ENCODE data around the gene DEPDC4.
"Not testable (repeated sequence)": the region's sequence is repeated elsewhere in the genome, so short reads cannot be mapped to it uniquely, and the experiment has no call there.

DEPDC4 gene

DNA sequence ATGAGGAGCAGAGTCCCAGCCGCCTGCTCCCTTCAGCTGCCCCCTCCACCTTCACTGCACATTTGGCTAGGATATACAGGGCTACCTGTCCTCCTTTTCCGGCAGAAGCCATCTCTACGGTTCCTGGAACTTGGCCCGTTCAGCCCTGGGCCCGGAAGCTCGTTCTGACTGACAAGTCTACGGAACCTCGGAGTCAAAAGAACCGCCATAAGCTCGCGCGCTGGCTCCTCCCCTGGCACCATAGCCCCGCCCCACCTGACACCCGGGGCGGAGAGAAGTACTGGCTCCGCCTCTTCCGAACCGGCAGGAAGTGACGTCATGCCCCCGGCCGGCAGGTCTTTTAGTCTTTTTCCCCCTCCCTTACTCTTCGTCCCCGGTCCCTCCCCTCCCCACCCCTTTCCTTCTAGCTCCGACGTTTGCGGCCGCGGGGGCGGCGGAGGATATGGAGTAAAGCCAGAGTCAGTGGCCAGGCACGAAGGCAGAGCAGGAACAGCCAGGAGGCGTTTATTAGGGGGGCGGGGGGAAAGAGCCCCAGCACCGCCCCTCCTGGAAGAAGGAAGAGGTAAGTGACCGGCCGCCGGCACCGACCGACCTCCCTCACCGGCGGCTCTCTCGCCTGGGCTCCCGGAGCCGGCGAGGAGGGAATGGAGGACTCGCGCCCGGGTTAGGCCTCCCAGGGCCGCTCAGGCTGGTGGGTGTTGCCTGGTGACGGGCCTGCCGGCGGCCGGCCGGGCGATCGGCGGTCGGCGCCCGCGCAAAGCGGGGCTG is at the start of gene DEPDC4, which contains the start of gene SCYL2:
Gene DEPDC4, minus strand, starts transcription at position 245 of the 768 bp plus-strand sequence. Its CDS starts 3 bp downstream, at position 242.
Gene SCYL2, plus strand, starts transcription at position 343 of the 768 bp plus-strand sequence. CDS start 15,794 bp downstream, outside the sequence.
- peak; percentile 84 for DNase-seq

DNA sequence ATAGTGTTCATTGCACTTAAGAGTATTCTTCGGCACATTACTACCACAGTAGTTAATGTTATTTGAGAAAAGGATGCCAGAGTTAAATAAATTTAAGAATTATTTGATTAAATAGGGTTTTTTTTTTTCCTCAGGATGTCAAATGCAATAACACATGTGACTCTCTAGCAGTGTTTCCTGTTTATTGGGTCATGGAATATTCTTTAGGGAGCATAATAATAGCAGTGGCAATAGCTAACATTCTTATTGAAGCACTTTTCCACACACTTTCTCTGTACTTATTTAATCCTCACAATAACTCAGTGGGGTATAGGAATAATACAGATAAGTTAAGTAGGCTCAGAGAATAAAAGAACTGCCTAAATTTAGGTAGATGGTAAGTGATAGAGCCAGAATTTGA is 44.4 kb upstream of the DEPDC4 start:
- no peak for DNase-seq

DNA sequence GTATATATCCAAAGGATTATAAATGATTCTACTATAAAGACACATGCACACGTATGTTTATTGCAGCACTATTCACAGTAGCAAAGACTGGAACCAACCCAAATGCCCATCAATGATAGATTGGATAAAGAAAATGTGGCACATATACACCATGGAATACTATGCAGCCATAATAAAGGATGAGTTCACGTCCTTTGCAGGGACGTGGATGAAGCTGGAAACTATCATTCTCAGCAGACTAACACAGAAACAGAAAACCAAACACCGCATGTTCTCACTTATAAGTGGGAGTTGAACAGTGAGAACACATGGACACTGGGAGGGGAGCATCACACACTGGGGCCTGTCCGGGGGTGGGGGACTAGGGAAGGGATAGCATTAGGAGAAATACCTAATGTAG is 41.3 kb upstream of the DEPDC4 start:
- DNase-seq = not testable (repeated sequence)

DNA sequence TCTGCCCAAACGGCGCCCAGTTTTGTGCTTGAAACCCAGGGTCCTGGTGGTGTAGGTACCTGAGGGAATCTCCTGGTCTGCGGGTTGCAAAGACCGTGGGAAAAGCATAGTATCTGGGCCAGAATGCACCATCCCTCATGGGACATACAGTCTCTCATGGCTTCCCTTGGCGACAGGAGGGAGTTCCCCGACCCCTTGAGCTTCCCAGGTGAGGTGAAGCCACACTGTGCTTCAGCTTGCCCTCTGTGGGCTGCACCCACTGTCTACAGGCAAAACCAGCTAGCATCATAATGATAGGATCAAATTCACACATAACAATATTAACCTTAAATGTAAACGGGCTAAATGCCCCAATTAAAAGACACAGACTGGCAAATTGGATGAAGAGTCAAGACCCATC is 37.5 kb upstream of the DEPDC4 start:
- DNase-seq = not testable (repeated sequence)

DNA sequence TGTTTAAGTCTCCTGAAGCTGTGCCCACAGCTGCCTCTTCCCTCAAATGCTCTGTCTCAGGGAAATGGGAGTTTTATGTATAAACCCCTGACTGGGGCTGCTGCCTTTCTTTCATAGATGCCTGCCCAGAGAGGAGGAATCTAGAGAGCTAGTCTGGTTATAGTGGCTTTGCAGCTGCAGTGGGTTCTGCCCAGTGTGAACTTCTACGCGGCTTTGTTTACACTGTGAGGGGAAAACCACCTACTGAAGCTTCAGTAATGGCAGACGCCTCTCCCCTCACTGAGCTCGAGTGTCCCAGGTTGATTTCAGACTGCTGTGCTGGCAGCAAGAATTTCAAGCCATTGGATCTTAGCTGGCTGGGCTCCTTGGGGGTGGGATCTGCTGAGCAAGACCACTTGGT is 37.0 kb upstream of the DEPDC4 start:
- DNase-seq = no peak

DNA sequence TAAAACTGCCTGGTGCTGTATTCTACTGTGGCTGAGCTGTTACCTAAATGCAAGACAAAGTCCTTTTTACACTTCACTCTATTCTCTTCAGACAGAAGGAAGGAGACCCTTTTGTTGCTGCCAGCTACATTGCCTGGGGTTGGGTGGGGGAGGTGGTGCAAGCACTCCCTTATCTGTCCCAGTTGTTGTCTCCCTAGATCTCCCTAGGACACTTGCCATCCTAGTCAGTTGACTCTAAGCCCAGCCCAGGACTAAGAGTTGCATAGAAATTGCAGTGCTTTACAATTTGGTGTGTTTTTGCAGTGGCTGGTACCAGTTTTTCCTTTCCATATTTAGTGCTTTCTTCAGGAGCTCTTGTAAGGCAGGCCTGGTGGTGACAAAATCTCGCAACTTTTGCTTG is 35.2 kb upstream of the DEPDC4 start:
- DNase-seq = no peak

DNA sequence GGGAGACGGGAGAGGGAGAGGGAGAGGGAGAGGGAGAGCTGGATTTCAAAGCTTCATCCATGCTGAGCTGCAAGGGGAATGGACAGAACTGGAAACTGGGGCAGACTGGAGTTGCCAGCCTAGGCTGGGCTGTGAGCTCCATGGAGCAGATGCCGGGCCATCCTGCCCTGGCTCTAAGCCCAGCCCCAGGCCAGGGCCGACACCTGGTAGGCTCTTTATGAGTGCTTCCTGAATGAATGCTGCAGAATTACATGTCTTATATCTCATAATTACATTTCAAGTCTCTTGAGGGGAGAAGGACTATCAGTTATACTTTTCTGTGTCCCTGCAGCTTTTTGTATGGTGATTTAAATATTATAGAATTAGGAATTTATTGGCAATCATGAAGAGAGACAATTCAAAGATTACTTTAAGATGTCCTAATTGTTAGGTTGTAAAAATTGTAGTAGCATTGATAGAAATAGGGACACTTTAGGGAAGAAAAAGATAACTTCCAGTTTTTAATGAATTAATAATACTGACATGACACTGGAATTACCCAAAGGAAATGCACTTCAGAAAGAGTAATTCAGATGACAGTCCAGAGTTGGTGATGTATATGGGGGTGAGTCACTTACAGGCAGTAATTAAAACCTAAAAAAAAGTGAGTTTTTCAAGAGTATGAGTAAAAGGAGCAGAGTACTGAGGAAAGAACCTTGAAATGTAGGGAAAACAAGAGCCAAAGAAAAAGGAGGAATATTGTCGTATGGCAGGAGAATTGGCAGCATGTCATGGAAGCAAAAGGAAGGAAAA is 29.1 kb upstream of the DEPDC4 start:
- no peak for DNase-seq

DNA sequence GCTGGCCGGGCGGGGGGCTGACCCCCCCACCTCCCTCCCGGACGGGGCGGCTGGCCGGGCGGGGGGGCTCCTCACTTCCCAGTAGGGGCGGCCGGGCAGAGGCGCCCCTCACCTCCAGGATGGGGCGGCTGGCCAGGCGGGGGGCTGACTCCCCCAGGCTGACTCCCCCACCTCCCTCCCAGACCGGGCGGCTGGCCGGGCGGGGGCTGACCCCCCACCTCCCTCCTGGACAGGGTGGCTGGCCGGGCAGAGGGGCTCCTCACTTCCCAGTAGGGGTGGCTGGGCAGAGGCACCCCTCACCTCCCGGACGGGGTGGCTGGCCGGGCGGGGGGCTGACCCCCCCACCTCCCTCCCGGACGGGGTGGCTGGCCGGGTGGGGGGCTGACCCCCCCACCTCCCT is 27.5 kb upstream of the DEPDC4 start:
- not testable (repeated sequence) for DNase-seq

DNA sequence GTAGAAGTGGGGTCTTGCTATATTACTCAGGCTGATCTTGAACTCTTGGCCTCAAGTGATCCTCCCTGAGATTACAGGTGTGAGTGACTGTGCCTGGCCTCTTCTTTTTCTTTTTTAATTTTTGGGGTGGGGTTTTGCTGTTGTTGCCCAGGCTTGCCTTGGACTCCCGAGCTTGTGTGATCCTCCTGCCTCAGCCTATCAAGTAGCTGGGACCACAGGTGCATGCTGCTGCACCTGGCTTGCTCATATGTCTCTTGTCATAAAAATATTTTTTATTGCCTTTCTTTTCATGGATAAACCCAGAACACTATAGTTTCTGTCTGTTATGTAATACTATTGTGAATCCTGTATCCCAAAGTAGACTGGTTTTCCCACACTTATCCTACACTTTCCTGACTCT is 26.1 kb upstream of the DEPDC4 start:
- no peak for DNase-seq

DNA sequence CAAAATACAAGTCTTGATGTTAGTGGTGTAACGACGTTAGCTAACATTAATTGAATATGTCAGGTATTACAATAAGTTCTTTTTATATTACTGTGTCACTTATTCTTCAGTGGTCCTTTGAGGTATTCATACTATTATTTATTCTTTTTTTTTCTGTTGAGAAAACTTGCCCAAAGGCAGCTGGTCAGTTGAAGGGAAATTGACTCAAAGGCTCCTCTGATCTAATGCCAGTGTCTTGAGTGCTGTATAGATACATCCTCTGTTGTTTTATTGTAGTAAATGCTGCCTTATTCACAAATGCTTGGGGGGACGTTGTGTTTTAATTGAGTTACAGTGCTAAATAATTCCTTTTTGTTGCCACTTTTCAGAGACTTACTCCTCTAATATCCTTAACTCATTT is 23.1 kb upstream of the DEPDC4 start:
- no peak for DNase-seq

DNA sequence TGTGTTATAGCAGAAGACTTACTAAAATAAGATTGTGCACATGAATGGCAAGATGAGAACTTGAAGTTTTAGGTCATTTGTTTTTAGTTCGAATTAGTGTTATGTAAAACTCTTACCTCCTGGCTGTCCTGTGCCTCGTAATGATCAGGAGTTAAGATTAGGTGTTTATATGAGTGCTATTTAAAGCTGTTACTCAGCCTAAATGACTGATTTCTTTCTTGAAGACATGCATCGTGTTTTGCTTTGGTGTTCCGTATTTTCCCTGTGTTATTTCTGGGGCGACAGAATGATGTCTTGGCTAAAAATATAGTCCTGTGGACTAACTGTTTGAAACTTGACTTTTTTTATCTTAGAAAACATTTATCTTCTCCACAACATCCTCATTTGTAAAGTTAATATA is 22.2 kb upstream of the DEPDC4 start:
- DNase-seq = no peak

DNA sequence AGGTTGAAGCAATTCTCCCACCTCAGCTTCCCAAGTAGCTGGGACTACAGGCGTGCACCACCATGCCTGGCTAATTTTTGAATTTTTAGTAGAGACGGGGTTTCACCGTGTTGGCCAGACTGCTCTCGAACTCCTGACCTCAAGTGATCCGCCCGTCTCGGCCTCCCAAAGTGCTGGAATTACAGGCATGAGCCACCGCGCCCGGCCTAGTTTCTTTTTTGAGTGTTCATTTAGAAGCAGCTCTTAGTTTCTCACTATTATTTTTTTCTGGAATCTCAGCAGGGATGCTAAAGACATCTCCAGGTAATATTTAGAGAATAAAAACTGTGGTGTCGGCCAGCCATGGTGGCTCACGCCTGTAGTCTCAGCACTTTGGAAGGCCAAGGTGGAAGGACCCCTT is 17.7 kb upstream of the DEPDC4 start:
- DNase-seq = not testable (repeated sequence)

DNA sequence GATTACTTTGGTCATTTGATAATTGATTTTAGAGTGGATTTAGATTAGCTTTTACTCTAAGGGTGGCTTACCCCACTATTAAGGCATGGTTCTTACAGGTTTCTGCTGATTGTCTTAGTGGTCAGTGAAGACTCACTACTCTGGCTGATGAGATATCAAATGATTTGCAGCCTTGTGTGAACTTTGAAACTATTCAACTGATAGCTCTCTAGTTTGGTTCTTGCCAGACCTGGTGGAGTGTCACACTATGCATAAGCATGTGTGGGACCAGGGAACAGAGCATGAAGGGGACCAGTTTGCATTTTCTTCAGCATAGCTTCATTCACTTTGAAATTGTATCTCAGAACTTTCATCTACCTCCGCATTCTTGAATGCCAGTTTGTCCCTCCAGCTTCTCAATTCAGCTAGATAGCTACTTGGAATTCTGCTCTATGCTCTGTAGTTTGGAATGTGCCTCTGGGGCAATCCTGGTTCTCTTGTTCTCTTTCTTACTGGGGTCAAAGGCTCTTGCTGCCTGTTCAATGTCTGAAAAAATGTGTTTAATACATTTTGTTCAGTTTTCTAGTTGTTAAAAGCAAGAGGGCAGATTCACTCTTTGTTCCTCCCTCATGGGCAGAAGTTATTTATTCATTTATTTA is 12.8 kb upstream of the DEPDC4 start:
- no peak for DNase-seq

DNA sequence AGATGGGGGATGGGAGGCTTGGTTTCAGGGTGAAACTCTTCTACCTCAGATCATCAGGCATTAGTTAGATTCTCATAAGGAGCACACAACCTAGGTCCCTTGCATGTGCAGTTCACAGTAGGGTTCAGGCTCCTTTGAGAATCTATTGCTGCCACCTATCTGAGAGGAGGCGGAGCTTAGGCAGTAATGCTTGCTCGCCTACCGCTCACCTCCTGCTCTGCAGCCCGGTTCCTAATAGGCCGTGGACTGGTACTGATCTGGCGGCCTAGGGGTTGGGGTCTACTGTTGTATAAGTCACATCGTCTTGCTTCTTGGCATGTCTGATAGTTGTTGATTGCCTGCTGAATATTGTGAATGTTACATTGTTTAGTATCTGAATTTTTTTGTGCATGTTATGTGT is 12.3 kb upstream of the DEPDC4 start:
- no peak for DNase-seq

DNA sequence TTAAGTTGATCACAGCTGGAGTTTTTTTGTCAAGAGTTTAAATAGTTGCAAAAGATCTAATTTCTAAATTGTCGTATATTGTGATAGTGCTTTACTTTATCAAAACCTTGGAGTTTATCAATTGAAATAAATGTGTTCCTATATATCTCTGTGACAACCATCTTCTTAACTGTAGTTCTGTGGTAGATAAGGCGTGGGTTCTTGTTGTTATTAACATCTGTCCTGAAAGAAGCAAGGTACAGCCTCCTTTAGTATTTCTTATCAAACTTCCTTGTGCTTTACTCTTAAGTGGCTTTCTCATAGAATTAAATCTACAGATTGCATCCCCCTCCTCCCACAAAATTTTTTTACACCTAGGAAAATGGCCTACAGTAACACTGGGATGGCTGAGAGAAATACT is 7.4 kb upstream of the DEPDC4 start:
- no peak for DNase-seq

DNA sequence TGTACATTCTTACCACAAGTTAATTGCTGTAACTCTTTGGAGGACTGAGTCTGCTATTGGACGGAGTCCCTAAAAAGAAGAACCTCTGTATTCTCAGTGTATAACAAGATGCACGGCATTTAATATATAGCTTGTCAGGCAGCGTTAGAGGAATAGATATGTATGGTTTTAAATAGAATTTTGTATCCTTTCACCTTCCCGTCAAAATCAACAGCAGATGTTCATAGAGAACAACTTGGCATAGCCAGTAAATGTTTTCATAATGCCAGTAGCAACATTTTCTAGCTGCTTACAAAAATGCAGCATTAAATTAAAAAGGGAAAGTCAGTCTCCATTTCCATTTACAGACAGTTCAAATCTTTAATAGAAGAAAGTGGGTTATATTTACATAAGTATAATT is 6.9 kb upstream of the DEPDC4 start:
- DNase-seq = peak; percentile 11

DNA sequence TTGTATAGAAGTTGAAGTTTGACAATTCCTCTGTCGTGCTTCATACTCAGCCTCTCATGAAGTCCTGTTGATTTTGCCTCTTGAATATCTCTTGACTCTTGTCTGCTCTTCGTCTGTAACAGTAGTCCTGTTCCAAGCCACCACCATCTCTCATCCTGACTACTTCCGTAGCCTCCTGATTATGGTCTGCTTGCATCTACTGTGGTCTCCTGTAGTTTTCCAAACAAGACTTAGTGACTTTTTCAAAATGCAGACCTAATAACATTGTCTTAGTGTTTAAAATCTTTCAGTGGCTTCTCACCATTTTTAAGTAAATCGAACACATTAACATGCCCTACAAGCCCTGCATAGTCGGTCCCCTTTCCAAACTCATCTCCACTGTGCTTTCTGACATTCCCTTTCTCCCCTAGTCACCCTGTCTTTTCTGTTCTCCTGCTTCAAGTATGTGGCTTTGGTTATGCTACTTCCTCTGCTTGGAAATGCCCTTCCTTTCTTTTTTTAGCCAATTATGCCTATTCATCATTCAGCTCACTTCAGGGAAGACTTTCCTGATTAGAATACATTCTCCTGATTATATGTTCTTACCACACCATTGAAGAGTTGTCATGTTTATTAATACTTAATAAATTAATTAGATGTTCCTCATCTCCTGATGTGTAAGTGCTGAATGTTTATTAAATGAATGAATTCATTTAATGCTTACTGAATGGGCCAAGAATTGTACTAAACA is 2.1 kb upstream of the DEPDC4 start:
- DNase-seq = no peak

DNA sequence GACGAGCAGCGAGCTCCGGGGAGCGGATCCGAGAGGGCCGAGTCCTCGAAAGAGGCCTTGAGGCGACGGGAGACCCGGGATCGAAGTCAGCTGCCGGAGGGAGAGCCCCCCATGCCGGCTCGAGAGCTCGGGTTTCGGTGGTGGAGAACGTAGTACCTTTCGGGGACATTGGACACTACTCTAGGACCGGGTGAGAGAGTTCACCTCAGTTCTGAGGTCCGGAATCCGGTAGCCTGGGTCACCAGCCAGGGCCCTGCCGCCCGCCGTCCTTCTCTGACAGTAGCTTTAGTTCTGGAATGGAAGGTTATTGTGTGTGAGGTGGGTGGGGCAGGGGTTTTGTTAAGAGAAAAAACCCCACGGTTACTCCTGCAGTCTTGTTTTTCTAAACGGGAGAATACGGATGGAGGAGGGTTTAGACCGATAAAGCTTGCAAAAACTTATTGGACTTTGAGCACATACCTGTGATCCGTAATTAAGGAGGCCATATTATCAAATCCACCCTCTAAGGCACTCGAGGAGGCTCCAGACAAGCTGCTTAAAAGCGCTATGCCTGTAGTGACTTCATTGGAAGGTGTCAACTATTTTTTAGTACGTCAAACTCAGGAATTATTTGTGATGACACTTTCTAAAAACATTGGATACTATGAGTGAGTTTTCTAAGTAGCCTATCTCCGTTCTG is 863 bp upstream of the DEPDC4 start:
- DNase-seq = no peak

DNA sequence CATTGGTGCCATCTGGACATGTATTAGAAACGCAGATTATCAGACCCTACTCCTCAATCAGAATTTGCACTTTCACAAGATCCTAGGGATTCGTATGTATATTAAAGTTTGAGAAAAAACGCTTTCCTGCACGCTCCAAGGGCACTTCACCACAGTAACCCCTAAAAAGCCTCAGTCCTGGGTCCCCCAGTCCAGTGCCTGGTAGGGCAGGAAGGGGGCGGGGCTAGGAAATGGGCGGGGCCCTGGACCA is 369 bp downstream of the DEPDC4 start:
- no peak for DNase-seq

DNA sequence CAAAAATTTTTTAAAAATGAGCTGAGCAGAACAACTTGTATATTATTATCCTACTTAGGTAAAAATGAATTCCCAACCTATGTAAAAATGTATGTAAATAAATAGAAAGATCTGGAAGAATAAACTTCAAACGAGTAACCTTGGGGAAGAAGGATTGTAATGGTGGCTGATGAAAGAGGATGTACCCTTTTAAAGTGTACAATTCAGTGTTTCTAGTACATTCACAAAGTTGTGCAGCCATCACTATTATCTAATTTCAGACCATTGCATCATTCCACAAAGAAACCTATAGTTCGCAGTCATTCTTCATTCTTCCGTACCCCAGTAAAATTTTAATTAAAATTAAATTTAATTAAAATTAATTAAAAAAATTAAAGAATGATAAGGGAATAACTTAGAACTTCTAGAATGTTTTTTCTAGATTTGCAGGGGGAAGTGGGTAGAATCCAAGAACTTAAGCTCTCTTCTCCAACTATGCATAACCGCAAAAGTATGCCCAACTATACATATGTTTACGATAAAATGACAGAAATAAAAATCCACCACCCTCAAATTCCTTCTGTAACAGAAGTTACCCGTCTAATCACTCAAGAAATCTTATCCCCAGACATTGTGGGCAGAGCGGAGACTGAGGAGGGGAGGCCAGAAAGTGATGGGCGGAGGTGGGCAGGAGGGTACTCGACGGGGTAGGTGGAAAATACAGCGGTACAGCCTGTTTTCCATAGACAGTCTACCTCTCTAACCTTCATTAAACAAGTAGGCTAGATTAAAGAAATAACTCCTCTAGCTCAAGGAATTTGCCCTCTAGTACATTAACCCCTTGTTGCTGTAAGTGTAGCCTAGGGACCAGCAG is 921 bp downstream of the DEPDC4 start:
- no peak for DNase-seq

DNA sequence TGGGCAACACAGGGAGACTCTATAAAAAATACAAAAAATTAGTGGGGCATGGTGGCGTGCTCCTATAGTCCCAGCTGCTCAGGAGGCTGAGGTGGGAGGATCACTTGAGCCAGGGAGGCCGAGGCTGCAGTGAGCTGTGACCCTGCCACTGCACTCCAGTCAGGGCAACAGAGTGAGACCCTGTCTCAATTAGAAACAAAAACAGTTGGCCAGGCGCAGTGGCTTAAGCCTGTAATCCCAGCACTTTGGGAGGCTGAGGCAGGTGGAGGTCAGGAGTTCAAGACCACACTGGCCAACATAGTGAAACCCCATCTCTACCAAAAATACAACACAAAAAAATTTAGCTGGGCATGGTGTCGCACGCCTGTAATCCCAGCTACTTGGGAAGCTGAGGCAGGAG is 1.8 kb downstream of the DEPDC4 start:
- not testable (repeated sequence) for DNase-seq

DNA sequence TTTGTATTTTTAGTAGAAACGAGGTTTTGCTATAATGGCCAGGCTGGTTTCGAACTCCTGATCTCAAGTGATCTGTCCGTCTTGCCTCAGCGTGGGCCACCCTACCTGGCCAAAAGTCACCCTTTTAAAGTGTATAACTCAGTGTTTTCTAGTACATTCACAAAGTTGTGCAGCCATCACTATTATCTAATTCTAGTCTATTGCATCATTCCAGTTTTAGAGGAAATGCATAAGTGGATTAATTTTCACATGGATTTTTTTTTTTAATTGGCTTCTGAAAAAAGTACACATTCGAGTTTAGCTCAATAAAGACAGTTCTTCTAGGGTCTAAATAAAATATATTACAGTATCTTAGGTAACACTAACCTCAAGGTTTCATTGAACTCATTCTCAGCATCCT is 3.7 kb downstream of the DEPDC4 start:
- DNase-seq = no peak
